Transverse colon (tissue), 4 donors: Measurements from ENCODE around the gene SLC38A7. TPM values are rescaled to one million over a fixed set of nuclear protein-coding genes. Genes with fewer than 3 reads are reported as not detected.

Experiments used
- DNase-seq: peaks from one replicate; pipeline ENCODE4 v3.0.0-alpha.2; 2019
- H3K27ac ChIP-seq, 4 donors: fragments of 200-600 bp; sonication (generic); 2 replicates each; pipeline ENCODE4 v1.5.1; 2016 to 2018; ENCODE audit warnings: inconsistent platforms in 4 of 4
- H3K27me3 ChIP-seq: fragments of 200-600 bp; sonication (generic); 2 replicates; pipeline ENCODE4 v1.5.1; 2017; ENCODE audit warnings: inconsistent platforms
- H3K36me3 ChIP-seq, 4 donors: fragments of 200-600 bp; sonication (generic); 2 replicates each; pipeline ENCODE4 v1.5.1; 2017 to 2019; ENCODE audit warnings: inconsistent platforms in 4 of 4
- H3K4me1 ChIP-seq, 4 donors: fragments of 200-600 bp; sonication (generic); 2 replicates each; pipeline ENCODE4 v1.5.1; 2017 to 2020; ENCODE audit warnings: inconsistent platforms in 4 of 4
- H3K4me3 ChIP-seq, 4 donors: fragments of 200-600 bp; sonication (generic); 1 replicate in 1 of 4; 2 replicates in 3 of 4; pipeline versions ENCODE4 v1.5.1 to v1.6.1; 2017 to 2019; ENCODE audit warnings: inconsistent platforms in 4 of 4
- H3K9me3 ChIP-seq, 2 donors: fragments of 200-600 bp; sonication (generic); 2 replicates each; pipeline ENCODE4 v1.5.1; 2017 to 2019; ENCODE audit warnings: inconsistent platforms in 2 of 2
- EP300 ChIP-seq: sonication (generic); formaldehyde crosslinking; IDR thresholded peaks from one replicate; pipeline ENCODE4 v1.6.1; 2017; ENCODE audit warnings: antibody characterized with exemption, low read depth
- POLR2A ChIP-seq: fragments of 450-650 bp; IDR thresholded peaks from one replicate; pipeline ENCODE4 v1.6.1; 2016; ENCODE audit warnings: antibody characterized with exemption, mild to moderate bottlenecking, moderate library complexity
- POLR2AphosphoS5 ChIP-seq, 3 donors: sonication (generic); formaldehyde crosslinking; IDR thresholded peaks; one replicate each; pipeline ENCODE4 v1.6.1; 2016; ENCODE audit warnings: antibody characterized with exemption in 3 of 3
- WGBS, 2 donors: methylation state at CpG; one replicate each; pipeline ENCODE4 v1.1.5; 2018; ENCODE audit warnings: low coverage in 1 of 2; 5-methylcytosine and 5-hydroxymethylcytosine counted together
- in situ Hi-C, 4 donors: fragments of 200-750 bp; cut with MboI; loops; one replicate each; pipeline versions ENCODE4 v1.15.0 to v1.15.1; 2017; ENCODE audit warnings: low sequenced_read_pairs in 3 of 4, low pct_ligation_motif_present in 1 of 4, low pct_unique_long_range_greater_than_20kb in 1 of 4
- intact Hi-C: fragments of 100-400 bp; cut with DNase I; formaldehyde crosslinking; loops from one replicate; pipeline ENCODE4 v1.15.1; 2023; ENCODE audit warnings: low total_unique reads
- total RNA-seq, 4 donors: library from RNA; depleted of rRNA; stranded (reverse); fragments of >200 nt; gene quantifications; one replicate each; pipeline ENCODE4 v1.1.0, GENCODE V29; 2016
- TF ChIP-seq, protein P1 (sequence below), 5 experiments: fragments of 200-600 bp in 3 of 5; fragments of 450-650 bp in 2 of 5; sonication (generic) in 3 of 5; IDR thresholded peaks; 1 replicate in 2 of 5; 2 replicates in 3 of 5; pipeline ENCODE4 v1.5.1; 2016 to 2017; ENCODE audit warnings: antibody characterized with exemption in 5 of 5, inconsistent platforms in 3 of 5, mild to moderate bottlenecking in 2 of 5, moderate library complexity in 1 of 5

SLC38A7 gene
- total RNA-seq, 4 donors from 2014 or later, result 6.7 to 54.5 (median 23.4) TPM

GRCh38 chr16:58678269-58678668, 6.3 kb downstream of the SLC38A7 start:
- DNase-seq, result no peak

GRCh38 chr16:58670946-58671583, 13.5 kb downstream of the SLC38A7 start:
- no peak for DNase-seq
- Histone ChIP-seq H3K4me3 (no peak overlapping the region), H3K9me3 (no peaks in the 10 kb centered on the region), H3K27ac (no peak overlapping the region), H3K4me1 (no peaks in the 10 kb centered on the region), H3K27me3 (no peaks in the 10 kb centered on the region), H3K36me3 (no peaks in the 10 kb centered on the region)
- intact Hi-C loops, result no loop called here
- in situ Hi-C loops, result loop anchor here in 2 of 4 donors (25.0 kb wide), 2 partner anchors 334 to 659 kb away; partner anchors contain the start of genes USB1 (in 1 of the 2) and ZNF319 (in 1 of the 2)
- 94 to 100% methylated on average over 1 to 18 of the region's 18 CpGs for WGBS, 2 donors
- TF ChIP-seq, protein P1, sequence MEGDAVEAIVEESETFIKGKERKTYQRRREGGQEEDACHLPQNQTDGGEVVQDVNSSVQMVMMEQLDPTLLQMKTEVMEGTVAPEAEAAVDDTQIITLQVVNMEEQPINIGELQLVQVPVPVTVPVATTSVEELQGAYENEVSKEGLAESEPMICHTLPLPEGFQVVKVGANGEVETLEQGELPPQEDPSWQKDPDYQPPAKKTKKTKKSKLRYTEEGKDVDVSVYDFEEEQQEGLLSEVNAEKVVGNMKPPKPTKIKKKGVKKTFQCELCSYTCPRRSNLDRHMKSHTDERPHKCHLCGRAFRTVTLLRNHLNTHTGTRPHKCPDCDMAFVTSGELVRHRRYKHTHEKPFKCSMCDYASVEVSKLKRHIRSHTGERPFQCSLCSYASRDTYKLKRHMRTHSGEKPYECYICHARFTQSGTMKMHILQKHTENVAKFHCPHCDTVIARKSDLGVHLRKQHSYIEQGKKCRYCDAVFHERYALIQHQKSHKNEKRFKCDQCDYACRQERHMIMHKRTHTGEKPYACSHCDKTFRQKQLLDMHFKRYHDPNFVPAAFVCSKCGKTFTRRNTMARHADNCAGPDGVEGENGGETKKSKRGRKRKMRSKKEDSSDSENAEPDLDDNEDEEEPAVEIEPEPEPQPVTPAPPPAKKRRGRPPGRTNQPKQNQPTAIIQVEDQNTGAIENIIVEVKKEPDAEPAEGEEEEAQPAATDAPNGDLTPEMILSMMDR (IDR thresholded peaks at IDR 0.05), result no peak
- TF ChIP-seq EP300 (no peak), POLR2AphosphoS5 (IDR thresholded peaks at IDR 0.05) (no peak), POLR2A (no peak)

More at GRCh38 chr16:58678269-58678668, 6.3 kb downstream of the SLC38A7 start:
- 97% methylated on average over 4 of the region's 4 CpGs; no CpG with 5 or more reads in 1 of the 2 donors for WGBS, 2 donors
- TF ChIP-seq POLR2A (no peak), POLR2AphosphoS5 (IDR thresholded peaks at IDR 0.05) (no peak), EP300 (no peak)
- TF ChIP-seq, protein P1 (IDR thresholded peaks at IDR 0.05), result no peak
- H3K27me3 ChIP-seq, result no peaks in the 10 kb centered on the region
- intact Hi-C loops, result no loop called here
- peaks cover 0 to 5% (median under 1%) of the 10 kb centered on the region in 4 donors for H3K4me1 ChIP-seq
- no peak overlapping the region for H3K27ac ChIP-seq
- H3K9me3 ChIP-seq, result no peaks in the 10 kb centered on the region
- no peak overlapping the region for H3K4me3 ChIP-seq
- in situ Hi-C loops, result no loop called here
- H3K36me3 ChIP-seq, result peaks cover 0 to 9% (median 0%) of the 10 kb centered on the region in 4 donors

GRCh38 chr16:58670177-58670576, 14.4 kb downstream of the SLC38A7 start:
- intact Hi-C loops (no loop called here), in situ Hi-C loops (loop anchor here in 2 of 4 donors (25.0 kb wide), 2 partner anchors 333 to 658 kb away; partner anchors contain the start of genes USB1 (in 1 of the 2) and ZNF319 (in 1 of the 2))
- Histone ChIP-seq H3K9me3 (no peaks in the 10 kb centered on the region), H3K4me1 (no peaks in the 10 kb centered on the region), H3K27ac (no peak overlapping the region), H3K27me3 (no peaks in the 10 kb centered on the region), H3K36me3 (no peaks in the 10 kb centered on the region), H3K4me3 (no peak overlapping the region)
- DNase-seq, result no peak
- TF ChIP-seq, protein P1 (IDR thresholded peaks at IDR 0.05), result no peak
- TF ChIP-seq EP300, result no peak
- TF ChIP-seq POLR2A, result no peak
- no peak for TF ChIP-seq POLR2AphosphoS5 (IDR thresholded peaks at IDR 0.05)

- Histone ChIP-seq H3K4me3 (no peak overlapping the region), H3K4me1 (no peaks in the 10 kb centered on the region), H3K9me3 (no peaks in the 10 kb centered on the region), H3K36me3 (no peaks in the 10 kb centered on the region), H3K27me3 (no peaks in the 10 kb centered on the region), H3K27ac (no peak overlapping the region)
- in situ Hi-C loops, result loop anchor here in 2 of 4 donors (25.0 kb wide), 2 partner anchors 328 to 653 kb away; partner anchors contain the start of genes USB1 (in 1 of the 2) and ZNF319 (in 1 of the 2)
- 78% methylated on average over 8 of the region's 8 CpGs; no CpG with 5 or more reads in 1 of the 2 donors for WGBS, 2 donors
- TF ChIP-seq EP300 (no peak), POLR2A (no peak), POLR2AphosphoS5 (IDR thresholded peaks at IDR 0.05) (no peak)
- TF ChIP-seq, protein P1 (IDR thresholded peaks at IDR 0.05), result no peak
- intact Hi-C loops, result no loop called here
- DNase-seq, result no peak
Measured at GRCh38 chr16:58665200-58665599, 19.4 kb downstream of the SLC38A7 start.
